Stimulated activated CD8-positive, alpha-beta memory T cell treated with anti-CD3 and anti-CD28 coated beads, Interleukin-4, amount 100 ng/mL, for 1 hour (primary cell): ENCODE data around the gene ANKFN1.

Experiments
- DNase-seq, 2 donors: peaks; one replicate each; pipeline ENCODE4 v3.0.0-alpha.2; 2020; ENCODE audit warnings: low read depth in 2 of 2, low spot score in 1 of 2

ANKFN1 gene

DNA sequence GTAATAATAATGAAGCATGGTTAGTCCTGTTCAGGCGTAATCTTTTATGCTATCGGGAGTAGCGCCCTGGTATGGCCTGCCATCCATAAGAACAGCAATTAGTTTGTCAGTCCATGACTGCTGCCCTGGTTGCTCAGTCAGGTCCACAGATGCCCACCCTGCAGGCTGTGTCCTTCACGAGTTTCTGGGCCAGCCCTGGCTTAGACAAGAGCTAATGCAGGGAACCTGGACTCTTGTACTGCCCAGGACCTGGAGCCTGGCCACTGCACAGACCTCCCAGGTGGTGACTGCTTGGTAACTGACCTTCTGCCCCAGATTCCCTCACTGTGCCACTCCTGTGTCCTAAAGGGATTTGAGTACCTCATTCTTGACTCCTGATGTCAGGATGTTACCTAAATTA, 279.2 kb downstream of the ANKFN1 start:
- no peak for DNase-seq

DNA sequence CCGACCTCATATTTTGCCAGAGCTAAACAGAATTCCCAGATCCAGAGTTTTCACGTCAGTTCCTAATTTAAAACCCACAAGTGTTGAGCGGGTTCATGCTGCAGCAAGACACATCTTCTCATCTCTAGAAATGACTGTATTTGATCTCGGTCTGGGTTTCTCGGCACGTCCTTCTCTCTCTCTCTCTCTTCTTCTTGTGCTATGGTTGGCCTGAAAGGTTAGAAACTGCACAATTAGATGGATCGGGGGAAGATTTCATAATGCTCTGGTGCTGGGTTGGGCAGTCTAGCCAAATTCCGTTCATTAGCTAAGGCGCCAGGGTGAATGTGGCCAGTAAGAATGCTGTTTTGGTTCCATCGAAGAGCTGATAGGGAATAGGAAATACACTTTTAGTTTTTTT, 281.3 kb downstream of the ANKFN1 start:
- DNase-seq: no peak

DNA sequence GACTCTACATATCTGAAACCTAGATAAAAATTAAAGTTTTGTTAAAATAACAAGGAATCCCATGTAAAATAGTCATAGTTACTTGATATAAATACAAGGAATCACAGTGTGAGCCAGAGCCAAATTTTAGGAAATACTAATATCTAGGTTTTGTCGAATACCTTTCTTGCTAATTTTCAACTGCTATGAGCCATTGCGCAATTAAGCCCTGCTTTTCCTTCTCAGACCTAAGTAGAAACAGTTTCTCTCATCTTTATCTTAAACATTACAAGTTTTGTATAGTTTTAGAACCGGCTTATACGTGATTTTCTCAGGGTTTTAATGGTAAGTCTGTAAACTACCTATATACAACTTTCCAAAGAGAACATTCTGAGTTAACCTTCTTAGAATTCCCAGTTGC, 282.9 kb downstream of the ANKFN1 start:
- no peak for DNase-seq

DNA sequence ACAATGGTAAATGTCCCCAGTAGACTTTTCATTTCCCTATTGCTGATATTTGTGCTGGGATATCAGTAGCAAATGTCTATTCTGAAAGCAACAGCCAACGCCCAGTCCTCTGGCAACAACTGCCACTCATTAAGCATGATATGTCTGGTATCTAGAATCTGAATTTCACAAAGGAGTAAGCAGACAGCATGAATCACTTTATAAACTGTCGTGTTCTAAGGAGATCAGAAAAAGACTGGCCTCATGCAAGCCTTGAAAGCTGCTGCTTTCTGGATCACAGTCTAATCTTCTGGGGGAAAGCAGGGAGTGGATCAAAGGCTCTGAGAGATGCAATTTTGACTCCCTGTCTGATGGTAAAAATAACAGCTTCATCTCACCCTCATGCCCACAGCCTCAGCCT, 287.1 kb downstream of the ANKFN1 start:
- no peak for DNase-seq

DNA sequence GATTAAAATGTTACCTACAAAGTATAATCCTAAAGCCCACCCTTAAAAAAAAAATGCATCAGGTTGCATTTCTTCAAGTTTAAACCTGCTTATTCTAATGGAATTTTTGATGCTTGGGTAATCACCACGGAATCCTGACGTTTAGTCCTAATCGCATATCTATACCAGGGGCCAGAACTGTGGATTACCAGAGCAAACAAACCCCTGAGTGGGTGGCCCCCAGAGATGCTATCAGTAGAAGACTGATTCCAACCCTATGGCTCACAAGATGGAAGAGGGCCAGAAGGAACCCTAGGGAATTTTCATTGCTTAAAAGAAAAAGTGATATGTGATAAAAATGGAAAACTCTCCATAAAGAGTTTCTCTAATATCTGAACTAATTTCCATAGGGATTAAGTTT, 288.0 kb downstream of the ANKFN1 start:
- DNase-seq: no peak

DNA sequence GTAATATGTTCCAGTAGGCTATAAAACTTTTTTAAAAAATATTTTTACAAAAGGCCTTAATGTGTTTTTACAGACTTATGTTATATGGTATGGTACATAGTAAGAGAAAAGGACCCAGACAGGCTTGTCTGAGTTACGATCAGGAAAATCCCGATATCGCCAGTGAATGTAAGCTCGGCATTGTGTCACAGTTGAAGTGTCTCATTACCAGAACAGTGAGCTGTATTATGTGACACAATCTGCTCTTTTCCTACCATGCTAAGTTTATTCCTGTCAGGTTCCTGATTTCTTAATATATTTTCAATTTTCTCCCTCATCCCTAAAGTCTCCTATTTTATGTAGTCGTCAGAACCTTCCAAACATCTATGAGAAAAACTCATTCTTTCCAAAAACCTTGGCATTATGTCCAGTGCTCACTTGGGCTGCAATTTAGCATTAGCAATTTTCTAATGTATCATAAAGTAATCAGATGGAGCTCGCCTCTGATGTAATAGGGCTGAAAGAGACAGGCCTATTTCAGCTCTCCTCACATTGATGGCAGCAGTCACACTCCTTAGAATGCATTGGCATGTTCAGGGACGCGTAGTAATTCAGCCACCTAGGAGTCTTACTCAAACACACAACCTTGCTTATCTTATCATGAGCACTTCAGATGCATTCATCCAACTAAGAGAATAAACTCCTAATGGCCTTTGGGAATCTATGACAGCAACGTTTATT, 292.6 kb downstream of the ANKFN1 start:
- DNase-seq: no peak

DNA sequence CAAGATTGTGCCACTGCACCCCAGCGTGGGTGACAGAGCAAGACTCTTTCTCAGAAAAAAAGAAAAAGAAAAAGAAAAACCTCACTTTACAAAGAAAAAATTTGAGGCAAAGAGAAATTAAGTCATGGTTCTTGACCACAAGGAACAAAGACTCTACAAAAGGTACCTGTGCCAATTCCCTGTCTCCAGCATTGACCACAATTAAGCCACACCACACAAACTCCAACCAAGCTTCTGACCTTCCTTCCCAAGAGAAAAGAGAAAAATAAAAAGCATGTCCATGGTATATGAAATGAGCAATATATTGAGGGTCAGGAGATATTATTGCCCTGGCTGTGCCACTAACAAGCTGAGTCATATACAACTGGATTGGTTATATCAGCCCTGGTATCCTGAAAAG, 293.9 kb downstream of the ANKFN1 start:
- DNase-seq: no peak

DNA sequence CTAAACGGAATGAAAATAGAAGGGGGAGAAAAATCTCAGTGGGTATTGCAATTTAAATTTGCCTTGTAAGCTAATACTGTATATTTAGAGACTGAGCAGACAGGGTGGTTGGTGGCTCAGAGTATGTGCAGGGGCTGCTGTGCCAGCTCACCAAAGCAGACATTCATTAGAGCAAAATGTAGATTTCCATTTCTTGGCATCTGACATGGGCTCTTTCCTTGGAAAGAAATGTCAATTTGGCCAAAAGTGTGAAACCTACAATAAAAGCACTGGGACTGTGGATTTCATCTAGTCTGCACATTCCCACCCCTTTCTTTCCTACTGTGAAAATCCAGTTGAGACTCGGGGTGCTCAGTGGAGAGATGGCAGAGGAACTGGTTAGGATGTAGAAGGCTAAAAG, 295.1 kb downstream of the ANKFN1 start:
- DNase-seq: no peak

DNA sequence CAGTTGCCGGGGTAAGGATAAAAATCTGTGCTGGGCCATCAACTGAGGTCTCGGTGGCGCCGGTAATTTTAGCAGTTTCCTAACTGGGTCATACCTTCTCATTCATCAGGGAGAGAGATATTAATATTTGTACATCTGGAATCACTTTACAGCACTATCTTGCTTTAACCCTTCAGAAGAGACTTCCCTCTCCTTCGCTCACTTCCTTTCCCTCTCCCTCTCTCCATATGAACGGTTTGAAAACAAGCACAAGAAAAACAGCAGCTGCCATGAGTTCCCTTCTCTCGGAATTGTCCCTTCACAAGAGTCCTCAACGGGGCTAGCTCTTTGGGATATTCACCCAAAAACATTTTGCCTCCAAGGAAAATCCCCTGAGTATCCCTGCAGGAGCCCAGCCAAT, 295.9 kb downstream of the ANKFN1 start:
- DNase-seq: no peak

DNA sequence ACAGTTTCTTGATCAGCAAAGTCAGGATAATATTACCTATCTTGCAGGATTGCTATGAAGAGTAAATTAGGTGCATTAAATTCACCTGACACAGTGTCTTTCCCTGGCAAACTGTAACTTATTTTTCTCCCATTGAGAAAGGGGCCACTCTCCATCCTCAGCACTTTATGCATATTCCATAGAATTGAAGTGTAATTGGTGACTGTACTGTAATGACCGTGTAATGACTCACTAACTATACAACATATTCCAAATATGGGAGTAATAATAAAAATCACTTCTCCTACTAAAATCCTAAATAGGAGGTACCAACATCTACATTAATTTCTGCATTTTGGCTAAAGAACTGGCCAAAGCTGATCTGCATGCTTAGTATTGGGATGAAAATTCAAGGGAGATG, 298.4 kb downstream of the ANKFN1 start:
- DNase-seq: no peak

DNA sequence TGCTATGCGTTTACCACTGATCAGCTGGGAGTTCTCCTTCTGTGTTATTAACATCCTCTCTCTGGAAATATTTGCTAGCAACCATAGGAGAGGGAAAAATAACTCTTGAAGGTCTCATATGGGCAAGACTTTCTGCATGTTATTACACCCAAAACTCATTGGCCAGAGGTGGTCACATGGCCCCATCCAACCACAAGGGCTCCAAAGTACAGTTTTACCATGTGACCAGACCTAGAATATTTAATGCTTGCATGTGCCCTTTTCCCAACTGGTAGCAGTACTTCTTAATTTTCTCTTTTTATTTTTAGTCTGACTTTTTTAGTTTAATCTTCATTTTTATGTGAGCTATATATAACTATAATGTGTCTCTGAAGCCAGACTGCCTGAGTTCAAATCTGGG, 299.2 kb downstream of the ANKFN1 start:
- DNase-seq: no peak

DNA sequence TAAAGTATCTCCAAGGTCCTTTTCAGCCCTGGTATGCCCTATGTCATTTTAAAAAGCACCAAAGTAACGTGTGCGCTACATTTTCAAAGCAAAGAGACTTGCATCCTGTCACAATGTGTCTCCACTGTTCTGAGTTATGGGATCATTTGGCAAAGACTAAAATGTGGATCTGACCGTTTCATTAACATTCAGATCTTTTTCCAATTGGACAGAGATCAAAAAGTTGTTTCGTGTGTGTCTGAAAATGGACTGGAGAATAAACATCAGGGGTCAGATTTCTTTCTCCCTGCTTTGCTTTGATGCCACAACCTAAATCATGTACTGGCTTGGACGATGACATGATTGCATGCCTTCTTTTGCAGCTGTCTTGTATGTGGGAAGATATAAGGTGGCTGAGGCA, 304.2 kb downstream of the ANKFN1 start:
- DNase-seq: no peak

DNA sequence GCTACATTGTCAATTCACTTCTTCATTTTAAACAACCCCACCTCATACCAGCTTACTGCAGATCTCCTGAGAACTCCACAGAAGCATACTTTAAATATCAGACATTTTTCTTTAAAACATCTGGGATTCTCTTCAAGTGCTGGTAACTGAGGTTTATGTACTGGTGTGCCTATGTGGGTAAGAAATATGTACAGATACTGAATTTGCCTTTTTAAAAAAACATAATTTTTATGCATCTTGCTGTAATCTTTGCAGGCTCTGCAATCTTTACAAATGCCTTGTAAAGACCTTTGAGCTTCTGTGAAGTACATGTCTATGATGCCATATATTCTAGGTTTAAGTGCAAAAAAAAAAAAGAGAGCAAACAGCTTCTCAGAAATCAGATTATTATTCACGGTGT, 312.6 kb downstream of the ANKFN1 start:
- no peak for DNase-seq

DNA sequence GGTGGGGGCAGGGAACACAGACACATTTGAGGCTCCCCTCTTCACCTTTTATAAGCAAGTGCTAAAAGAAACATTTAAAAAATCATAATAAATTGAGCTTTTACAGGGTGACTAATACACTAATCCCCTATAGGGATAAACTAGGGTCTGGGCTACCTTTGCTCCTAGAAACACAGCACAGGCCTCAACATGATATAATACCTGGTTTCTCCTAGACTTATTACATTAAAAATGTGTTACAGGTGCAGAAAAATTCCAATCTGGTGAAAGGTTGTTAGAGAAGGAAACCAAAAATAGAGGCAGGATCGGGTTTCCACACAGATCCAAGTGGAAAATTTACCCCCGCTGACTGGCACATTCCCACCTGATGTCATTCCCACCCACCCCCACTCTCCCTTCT, 315.6 kb downstream of the ANKFN1 start:
- DNase-seq: no peak

DNA sequence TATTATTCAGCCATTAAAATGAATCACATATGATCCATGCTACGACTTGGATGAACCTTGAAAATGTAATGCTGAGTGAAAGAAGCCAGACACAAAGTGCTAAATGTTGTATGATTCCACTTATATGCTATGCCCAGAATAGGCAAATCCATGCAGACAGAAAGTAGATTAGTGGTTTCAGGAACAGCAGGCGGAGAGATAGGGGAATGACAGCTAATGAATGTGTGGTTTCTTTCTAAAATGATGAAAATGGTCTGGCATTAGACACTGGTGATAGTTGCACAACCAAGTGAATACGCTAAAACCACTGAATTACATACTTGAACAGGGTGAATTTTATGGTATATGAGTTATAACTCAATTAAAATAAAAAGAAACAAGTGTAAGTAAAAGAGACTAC, 318.4 kb downstream of the ANKFN1 start:
- no peak for DNase-seq

DNA sequence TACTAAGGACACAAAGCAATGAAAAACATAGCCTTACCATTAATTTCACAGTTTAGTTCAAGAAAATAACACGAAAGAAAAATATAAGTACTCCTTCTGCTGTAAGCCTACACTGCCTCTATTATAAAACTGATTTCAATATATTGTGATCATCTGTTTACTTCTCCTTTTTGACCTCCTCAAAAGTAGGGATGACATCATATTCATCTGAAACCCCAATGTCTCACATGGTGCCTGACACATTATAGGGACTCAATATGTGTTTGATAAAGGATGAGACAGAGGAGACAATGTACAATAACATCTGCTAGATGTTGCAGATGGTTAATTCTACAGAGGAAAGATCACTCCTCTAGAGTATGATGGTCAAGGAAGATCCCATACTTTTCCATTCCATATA, 321.8 kb downstream of the ANKFN1 start:
- no peak for DNase-seq

DNA sequence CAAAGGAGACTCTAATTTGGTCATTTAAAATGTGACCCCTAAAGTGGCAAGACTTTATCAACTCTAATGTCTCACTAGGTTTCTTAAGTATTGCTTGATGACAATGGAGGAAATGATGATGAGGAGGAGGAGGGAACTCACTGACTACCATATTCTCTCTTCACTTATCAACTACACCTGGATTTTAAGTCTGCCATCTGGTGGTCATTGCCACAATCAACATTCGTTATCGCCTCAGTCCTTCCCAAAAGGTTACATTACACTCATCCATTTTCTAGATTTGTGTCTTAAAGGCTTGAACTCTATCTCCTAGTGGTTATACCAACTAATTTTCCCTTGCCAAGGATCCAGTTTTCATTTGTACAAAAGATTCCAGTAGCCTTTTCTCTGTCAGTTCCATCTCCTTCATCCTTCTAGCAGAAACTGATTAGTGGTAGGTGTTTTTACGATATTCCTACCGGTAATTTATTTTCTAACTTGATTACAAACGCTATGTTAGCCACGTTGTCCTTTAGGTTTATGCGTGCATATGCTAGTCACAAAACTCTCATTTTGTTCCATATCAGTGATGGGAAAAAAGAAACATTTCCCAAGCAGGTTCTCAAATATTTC, 325.7 kb downstream of the ANKFN1 start:
- no peak for DNase-seq

DNA sequence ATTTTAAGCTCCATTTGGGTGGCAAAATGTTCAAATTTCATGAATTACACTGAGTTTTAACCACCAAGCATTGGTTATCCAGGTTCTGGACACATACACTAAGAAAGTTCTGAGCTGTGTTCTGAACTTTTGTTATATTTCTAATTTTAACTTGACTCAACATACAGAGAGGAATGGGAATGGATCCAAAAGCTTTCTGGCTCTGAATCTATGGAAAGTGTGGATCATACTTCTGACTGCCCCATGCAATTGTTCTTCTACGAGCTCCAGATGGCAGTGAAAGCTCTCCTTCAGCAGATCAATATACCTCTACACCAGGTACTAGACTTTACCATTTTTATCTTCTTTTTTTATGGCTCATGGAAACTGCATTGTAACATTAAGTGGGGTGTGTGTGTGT, 327.2 kb downstream of the ANKFN1 start:
- DNase-seq: no peak

DNA sequence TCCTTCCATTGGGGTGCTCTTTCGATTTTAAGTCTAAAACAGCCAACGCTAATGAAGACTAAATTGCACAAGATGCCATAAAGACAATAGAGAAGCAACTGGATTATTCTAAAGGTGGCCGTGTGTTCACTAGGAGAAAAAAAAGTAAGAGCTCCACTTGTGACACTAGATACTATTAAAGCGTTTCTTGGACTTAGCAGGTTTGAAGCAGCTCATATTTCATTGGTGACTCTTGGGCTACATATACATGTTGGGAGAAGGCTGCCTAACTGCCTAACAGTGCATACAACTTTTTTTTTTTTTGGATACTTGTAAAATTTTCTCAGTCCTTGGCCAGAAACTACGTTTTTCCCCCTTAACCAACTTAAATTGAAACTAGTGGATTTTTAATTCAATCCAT, 328.4 kb downstream of the ANKFN1 start:
- DNase-seq: no peak

DNA sequence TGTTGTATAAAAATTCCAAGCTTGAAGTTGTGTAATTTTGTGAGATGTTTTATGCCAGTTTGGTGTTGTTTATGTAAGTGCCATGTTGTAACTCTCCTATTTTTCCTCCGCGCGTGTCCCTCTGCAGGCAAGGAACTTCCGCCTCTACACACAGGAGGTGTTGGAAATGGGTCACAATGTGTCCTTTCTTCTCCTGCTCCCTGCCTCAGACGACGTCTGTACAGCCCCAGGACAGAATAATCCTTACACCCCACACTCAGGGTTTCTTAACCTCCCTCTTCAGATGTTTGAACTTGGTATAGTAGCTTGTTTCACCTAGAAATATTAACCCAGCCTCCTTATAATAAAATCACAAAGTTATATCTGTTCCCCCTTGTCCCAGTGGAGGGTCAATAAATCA, 329.0 kb downstream of the ANKFN1 start:
- DNase-seq: no peak

DNA sequence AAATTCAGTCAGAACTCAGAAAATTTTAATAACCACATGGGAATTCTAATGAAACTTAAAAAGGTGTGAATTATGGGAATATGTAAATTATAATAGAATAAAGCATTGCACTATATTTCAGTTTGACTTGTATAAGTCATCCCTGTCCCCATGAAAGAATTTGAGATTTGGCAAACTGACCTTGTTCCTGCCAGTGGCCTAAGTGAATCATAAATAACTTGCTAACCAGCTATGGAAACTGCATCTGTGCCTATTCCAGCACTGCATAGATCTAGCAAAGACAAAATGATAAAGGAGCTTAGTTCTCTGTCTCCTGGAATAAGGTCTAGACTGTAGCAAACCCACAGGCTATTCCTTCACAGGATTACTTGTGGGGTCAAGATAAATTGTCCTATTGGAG, 333.5 kb downstream of the ANKFN1 start:
- DNase-seq: no peak

DNA sequence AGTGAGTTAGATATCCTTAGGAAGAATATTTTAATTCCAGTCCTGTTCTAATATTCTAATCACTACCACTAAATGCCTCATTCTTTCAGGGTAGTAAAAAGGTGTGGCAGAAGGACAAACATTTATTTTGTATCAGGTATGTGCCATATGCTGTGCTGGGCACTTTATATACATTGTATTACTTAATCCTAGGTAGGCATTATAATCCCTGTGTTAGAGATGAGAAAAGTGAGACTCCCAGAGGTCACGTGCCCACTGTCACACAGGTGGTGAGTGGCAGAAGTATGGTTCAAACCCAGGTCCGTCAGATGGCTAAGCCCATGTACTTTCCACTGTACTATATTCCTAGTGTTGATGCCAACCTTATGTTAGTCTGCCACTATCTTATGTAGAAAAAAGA, 335.5 kb downstream of the ANKFN1 start:
- no peak for DNase-seq

DNA sequence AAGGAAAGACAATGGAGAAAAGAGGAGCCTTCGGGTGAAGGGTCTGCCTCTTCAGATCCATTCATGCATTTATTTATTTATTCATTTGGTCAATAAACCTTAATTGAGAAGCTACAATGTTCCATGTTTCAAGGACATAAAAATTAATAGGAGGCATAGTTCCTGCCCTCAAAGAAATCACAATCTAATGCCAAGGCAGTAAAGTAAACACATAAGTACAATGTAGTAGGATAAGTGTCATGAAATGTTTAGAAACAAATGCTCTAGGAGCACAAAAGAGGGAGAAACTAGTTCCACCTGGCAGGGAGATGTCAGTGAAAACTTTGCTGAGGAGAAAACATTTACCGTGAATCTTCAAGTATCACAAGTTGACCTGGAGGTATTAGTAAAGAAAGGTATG, 336.7 kb downstream of the ANKFN1 start:
- no peak for DNase-seq
